NCI-H2196 (cell line): Measurements from ENCODE around the gene DLG2.
"Not testable (repeated sequence)": the region's sequence is repeated elsewhere in the genome, so short reads cannot be mapped to it uniquely, and the experiment has no call there.

Experiments used
- DNase-seq: peaks from one replicate; lab custom pipeline; 2025; ENCODE audit not compliant: unreplicated experiment; lab: John Stamatoyannopoulos, UW

DLG2 gene

GRCh38 chr11:85349539-85349938, 277.6 kb downstream of the DLG2 start:
- not testable (repeated sequence) for DNase-seq

GRCh38 chr11:85348945-85349344, 278.2 kb downstream of the DLG2 start:
- no peak for DNase-seq

GRCh38 chr11:85347291-85347690, 279.9 kb downstream of the DLG2 start:
- DNase-seq: no peak

- no peak for DNase-seq
Observed at GRCh38 chr11:85346484-85346883, 280.7 kb downstream of the DLG2 start.

GRCh38 chr11:85340846-85341245, 286.3 kb downstream of the DLG2 start:
- not testable (repeated sequence) for DNase-seq

GRCh38 chr11:85318573-85318972, 308.6 kb downstream of the DLG2 start:
- DNase-seq: no peak

- DNase-seq: no peak
Observed at GRCh38 chr11:85316967-85317366, 310.2 kb downstream of the DLG2 start.

GRCh38 chr11:85313741-85314140, 313.4 kb downstream of the DLG2 start:
- DNase-seq: no peak

GRCh38 chr11:85310479-85310878, 316.7 kb downstream of the DLG2 start:
- no peak for DNase-seq

- no peak for DNase-seq
Observed at GRCh38 chr11:85307366-85307765, 319.8 kb downstream of the DLG2 start.

- DNase-seq: no peak
Observed at GRCh38 chr11:85301895-85302678, 325.1 kb downstream of the DLG2 start.

GRCh38 chr11:85299258-85299942, 327.7 kb downstream of the DLG2 start:
- DNase-seq: no peak

GRCh38 chr11:85295694-85296271, 331.4 kb downstream of the DLG2 start:
- DNase-seq: no peak

GRCh38 chr11:85281550-85281949, 345.6 kb downstream of the DLG2 start:
- DNase-seq: no peak

- DNase-seq: no peak
Observed at GRCh38 chr11:85279267-85279666, 347.9 kb downstream of the DLG2 start.

GRCh38 chr11:85277693-85278092, 349.5 kb downstream of the DLG2 start:
- no peak for DNase-seq

- DNase-seq: no peak
Observed at GRCh38 chr11:85276332-85276731, 350.8 kb downstream of the DLG2 start.

GRCh38 chr11:85270315-85270714, 356.8 kb downstream of the DLG2 start:
- not testable (repeated sequence) for DNase-seq

- no peak for DNase-seq
Observed at GRCh38 chr11:85269109-85269508, 358.0 kb downstream of the DLG2 start.

GRCh38 chr11:85266646-85267045, 360.5 kb downstream of the DLG2 start:
- no peak for DNase-seq

- no peak for DNase-seq
Observed at GRCh38 chr11:85263328-85263727, 363.8 kb downstream of the DLG2 start.

GRCh38 chr11:85257837-85258236, 369.3 kb downstream of the DLG2 start:
- no peak for DNase-seq
